ENCODE results near the gene ASB5.

DNA sequence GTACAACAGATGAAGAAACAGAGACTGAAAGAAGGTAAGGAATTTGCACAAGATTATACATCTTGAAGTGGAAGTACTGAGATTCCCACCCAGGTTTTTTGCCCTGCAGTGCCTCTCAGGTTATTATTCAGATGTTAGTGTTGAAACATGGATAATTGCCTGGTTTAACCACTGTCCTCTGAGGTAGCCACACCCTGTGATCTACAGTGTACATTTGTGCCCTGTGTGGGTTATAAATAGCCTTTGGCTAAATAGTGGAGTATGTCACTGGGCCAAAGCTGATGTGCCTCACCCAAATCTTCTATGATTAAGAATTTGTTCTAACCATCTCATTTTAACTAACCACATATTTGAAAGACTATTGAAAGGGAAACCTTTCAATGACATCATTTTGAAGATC is 5.4 kb upstream of the ASB5 start:
- TF ChIP-seq, protein P1, sequence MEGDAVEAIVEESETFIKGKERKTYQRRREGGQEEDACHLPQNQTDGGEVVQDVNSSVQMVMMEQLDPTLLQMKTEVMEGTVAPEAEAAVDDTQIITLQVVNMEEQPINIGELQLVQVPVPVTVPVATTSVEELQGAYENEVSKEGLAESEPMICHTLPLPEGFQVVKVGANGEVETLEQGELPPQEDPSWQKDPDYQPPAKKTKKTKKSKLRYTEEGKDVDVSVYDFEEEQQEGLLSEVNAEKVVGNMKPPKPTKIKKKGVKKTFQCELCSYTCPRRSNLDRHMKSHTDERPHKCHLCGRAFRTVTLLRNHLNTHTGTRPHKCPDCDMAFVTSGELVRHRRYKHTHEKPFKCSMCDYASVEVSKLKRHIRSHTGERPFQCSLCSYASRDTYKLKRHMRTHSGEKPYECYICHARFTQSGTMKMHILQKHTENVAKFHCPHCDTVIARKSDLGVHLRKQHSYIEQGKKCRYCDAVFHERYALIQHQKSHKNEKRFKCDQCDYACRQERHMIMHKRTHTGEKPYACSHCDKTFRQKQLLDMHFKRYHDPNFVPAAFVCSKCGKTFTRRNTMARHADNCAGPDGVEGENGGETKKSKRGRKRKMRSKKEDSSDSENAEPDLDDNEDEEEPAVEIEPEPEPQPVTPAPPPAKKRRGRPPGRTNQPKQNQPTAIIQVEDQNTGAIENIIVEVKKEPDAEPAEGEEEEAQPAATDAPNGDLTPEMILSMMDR (IDR thresholded peaks at IDR 0.05 in 8 of 11, conservative IDR thresholded peaks at IDR 0.05 in 3 of 11) = no peak
- TF ChIP-seq POLR2A (IDR thresholded peaks at IDR 0.05) = no peak
